Mesendoderm (in vitro differentiated cells): ENCODE data around the gene PMEPA1.

Experiments
- DNase-seq: peaks from one replicate; pipeline ENCODE4 v3.0.0; 2013
- H2AK5ac ChIP-seq: 2 replicates; pipeline ENCODE4 v1.6.1; 2013; ENCODE audit warnings: low read length, inconsistent platforms
- H2BK120ac ChIP-seq: 2 replicates; pipeline ENCODE4 v1.6.1; 2013; ENCODE audit warnings: low read depth, mild to moderate bottlenecking, low read length, moderate library complexity, mixed read lengths
- H2BK15ac ChIP-seq: replicated peaks from 2 replicates; pipeline ENCODE4 v1.6.1; 2013; ENCODE audit warnings: low read depth, mild to moderate bottlenecking, moderate library complexity
- H2BK5ac ChIP-seq: 2 replicates; pipeline ENCODE4 v1.6.1; 2013; ENCODE audit warnings: low read length, inconsistent platforms
- H3K18ac ChIP-seq: 2 replicates; pipeline ENCODE4 v1.6.1; 2013; ENCODE audit warnings: mild to moderate bottlenecking, low read length, mixed read lengths
- H3K23ac ChIP-seq: one replicate; pipeline ENCODE4 v1.6.1; 2013; ENCODE audit warnings: low read length
- H3K27ac ChIP-seq: 2 replicates; pipeline ENCODE4 v1.5.1; 2013; ENCODE audit warnings: low read depth, mild to moderate bottlenecking, inconsistent platforms, low read length, moderate library complexity
- H3K27me3 ChIP-seq: 2 replicates; pipeline ENCODE4 v1.6.1; 2013; ENCODE audit warnings: low read length, control low read depth, mild to moderate bottlenecking, inconsistent platforms; ENCODE audit not compliant: insufficient read depth, poor library complexity
- H3K36me3 ChIP-seq: 2 replicates; pipeline ENCODE4 v1.6.1; 2013; ENCODE audit warnings: low read length, inconsistent platforms; ENCODE audit not compliant: control insufficient read depth, insufficient read depth
- H3K4ac ChIP-seq: one replicate; pipeline ENCODE4 v1.6.1; 2013; ENCODE audit warnings: low read depth, mild to moderate bottlenecking, low read length, moderate library complexity
- H3K4me1 ChIP-seq: 2 replicates; pipeline ENCODE4 v1.6.1; 2013; ENCODE audit warnings: low read depth, low read length, inconsistent platforms; ENCODE audit not compliant: control insufficient read depth
- H3K4me2 ChIP-seq: 2 replicates; pipeline ENCODE4 v1.6.1; 2013; ENCODE audit warnings: low read length
- H3K4me3 ChIP-seq: 2 replicates; pipeline ENCODE4 v1.5.1; 2013; ENCODE audit warnings: mild to moderate bottlenecking, low read length
- H3K56ac ChIP-seq: one replicate; pipeline ENCODE4 v1.6.1; 2013; ENCODE audit warnings: low read length
- H3K79me1 ChIP-seq: 2 replicates; pipeline ENCODE4 v1.6.1; 2013; ENCODE audit warnings: low read length, inconsistent platforms
- H3K79me2 ChIP-seq: 2 replicates; pipeline ENCODE4 v1.6.1; 2013; ENCODE audit warnings: mild to moderate bottlenecking, low read length; ENCODE audit not compliant: control insufficient read depth, insufficient read depth
- H3K9ac ChIP-seq: 2 replicates; pipeline ENCODE4 v1.6.1; 2013; ENCODE audit warnings: low read length, inconsistent platforms
- H4K5ac ChIP-seq: one replicate; pipeline ENCODE4 v1.6.1; 2013; ENCODE audit warnings: low read length
- H4K8ac ChIP-seq: one replicate; pipeline ENCODE4 v1.6.1; 2013; ENCODE audit warnings: low read depth, mild to moderate bottlenecking, control low read depth, low read length, moderate library complexity
- WGBS: extraction: QIAGEN DNeasy Blood & Tissue Kit; methylation state at CpG from one replicate; pipeline ENCODE4 v1.1.7; 2013; ENCODE audit warnings: low lambda C conversion rate, missing lambda C conversion rate; ENCODE audit not compliant: insufficient coverage; ENCODE audit errors: extremely low coverage; 5-methylcytosine and 5-hydroxymethylcytosine counted together

PMEPA1 gene

GRCh38 chr20:57605878-57606277 lies 103.9 kb downstream of the PMEPA1 start:
- H3K79me1 ChIP-seq = no peaks in the 10 kb centered on the region
- H3K4me1 ChIP-seq = no peaks in the 10 kb centered on the region
- no peak overlapping the region for H2BK5ac ChIP-seq
- H3K36me3 ChIP-seq = no peaks in the 10 kb centered on the region
- no peak overlapping the region for H2AK5ac ChIP-seq
- H3K4ac ChIP-seq = no peak overlapping the region
- no peaks in the 10 kb centered on the region for H3K79me2 ChIP-seq
- no peak overlapping the region for H3K56ac ChIP-seq
- H2BK120ac ChIP-seq = no peak overlapping the region
- no peak overlapping the region for H2BK15ac ChIP-seq
- DNase-seq = no peak
- no peak overlapping the region for H3K18ac ChIP-seq
- H3K9ac ChIP-seq = no peak overlapping the region
- H4K8ac ChIP-seq = no peak overlapping the region
- H3K4me3 ChIP-seq = no peak overlapping the region
- H3K23ac ChIP-seq = no peak overlapping the region
- no CpG with 5 or more reads among the region's 5 CpGs for WGBS
- H3K27ac ChIP-seq = no peak overlapping the region
- no peak overlapping the region for H3K4me2 ChIP-seq
- no peak overlapping the region for H4K5ac ChIP-seq
- no peaks in the 10 kb centered on the region for H3K27me3 ChIP-seq

- Histone ChIP-seq H2AK5ac (no peak overlapping the region), H3K4me1 (no peaks in the 10 kb centered on the region), H3K79me2 (no peaks in the 10 kb centered on the region), H3K4me3 (no peak overlapping the region), H3K56ac (no peak overlapping the region), H3K27ac (no peak overlapping the region), H2BK120ac (no peak overlapping the region), H3K23ac (no peak overlapping the region), H3K4me2 (no peak overlapping the region), H2BK15ac (no peak overlapping the region), H3K18ac (no peak overlapping the region), H4K5ac (no peak overlapping the region), H2BK5ac (no peak overlapping the region), H3K27me3 (no peaks in the 10 kb centered on the region), H3K36me3 (no peaks in the 10 kb centered on the region), H3K79me1 (no peaks in the 10 kb centered on the region), H4K8ac (no peak overlapping the region), H3K9ac (no peak overlapping the region), H3K4ac (no peak overlapping the region)
- no CpG with 5 or more reads among the region's 5 CpGs for WGBS
- no peak for DNase-seq
Observed at GRCh38 chr20:57605045-57605444, 104.8 kb downstream of the PMEPA1 start.

- Histone ChIP-seq H3K18ac (no peak overlapping the region), H2AK5ac (no peak overlapping the region), H3K79me1 (no peaks in the 10 kb centered on the region), H4K8ac (no peak overlapping the region), H3K36me3 (no peaks in the 10 kb centered on the region), H3K23ac (no peak overlapping the region), H2BK15ac (no peak overlapping the region), H3K27ac (no peak overlapping the region), H3K4ac (no peak overlapping the region), H3K27me3 (no peaks in the 10 kb centered on the region), H3K4me2 (no peak overlapping the region), H3K4me3 (no peak overlapping the region), H2BK120ac (no peak overlapping the region), H3K79me2 (no peaks in the 10 kb centered on the region), H3K4me1 (no peaks in the 10 kb centered on the region), H4K5ac (no peak overlapping the region), H2BK5ac (no peak overlapping the region), H3K9ac (no peak overlapping the region), H3K56ac (no peak overlapping the region)
- WGBS = no CpG with 5 or more reads among the region's 10 CpGs
- DNase-seq = no peak
Observed at GRCh38 chr20:57603120-57603519, 106.7 kb downstream of the PMEPA1 start.

GRCh38 chr20:57601737-57602136 lies 108.1 kb downstream of the PMEPA1 start:
- Histone ChIP-seq H3K4me2 (no peak overlapping the region), H3K4ac (no peak overlapping the region), H3K27me3 (no peaks in the 10 kb centered on the region), H3K79me2 (no peaks in the 10 kb centered on the region), H3K36me3 (no peaks in the 10 kb centered on the region), H2AK5ac (no peak overlapping the region), H3K4me1 (no peaks in the 10 kb centered on the region), H3K56ac (no peak overlapping the region), H3K79me1 (no peaks in the 10 kb centered on the region), H4K8ac (no peak overlapping the region), H3K23ac (no peak overlapping the region), H2BK5ac (no peak overlapping the region), H2BK120ac (no peak overlapping the region), H2BK15ac (no peak overlapping the region), H3K18ac (no peak overlapping the region), H4K5ac (no peak overlapping the region), H3K27ac (no peak overlapping the region), H3K4me3 (no peak overlapping the region), H3K9ac (no peak overlapping the region)
- no CpG with 5 or more reads among the region's 5 CpGs for WGBS
- no peak for DNase-seq

DNA sequence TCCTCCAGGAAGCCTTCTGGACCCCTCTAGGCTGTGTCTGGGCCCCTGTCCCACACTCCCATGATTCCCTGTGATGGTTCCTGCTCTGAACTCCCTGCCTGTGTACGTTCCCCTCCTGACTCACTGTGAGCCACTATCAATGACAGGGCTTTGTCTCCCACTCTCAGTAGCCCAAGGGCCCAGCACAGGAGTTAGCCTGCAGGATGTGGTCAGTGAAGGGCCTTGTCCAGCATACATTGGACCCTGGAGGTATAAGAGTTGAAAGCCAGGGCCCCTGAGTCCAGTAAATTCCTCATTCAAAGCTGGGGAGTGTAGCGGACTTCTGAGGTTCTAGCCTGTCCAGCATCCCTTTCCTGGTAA lies 108.6 kb downstream of the PMEPA1 start:
- WGBS = no CpG with 5 or more reads among the region's 2 CpGs
- H2BK15ac ChIP-seq = no peak overlapping the region
- no peak overlapping the region for H3K18ac ChIP-seq
- H3K4me3 ChIP-seq = no peak overlapping the region
- H3K4me1 ChIP-seq = no peaks in the 10 kb centered on the region
- no peak overlapping the region for H3K23ac ChIP-seq
- H3K56ac ChIP-seq = no peak overlapping the region
- H3K36me3 ChIP-seq = no peaks in the 10 kb centered on the region
- H4K5ac ChIP-seq = no peak overlapping the region
- H2AK5ac ChIP-seq = no peak overlapping the region
- no peak overlapping the region for H2BK120ac ChIP-seq
- no peak overlapping the region for H3K9ac ChIP-seq
- H2BK5ac ChIP-seq = no peak overlapping the region
- no peak overlapping the region for H3K4me2 ChIP-seq
- H3K79me2 ChIP-seq = no peaks in the 10 kb centered on the region
- H3K79me1 ChIP-seq = no peaks in the 10 kb centered on the region
- DNase-seq = no peak
- no peak overlapping the region for H4K8ac ChIP-seq
- no peak overlapping the region for H3K27ac ChIP-seq
- H3K4ac ChIP-seq = no peak overlapping the region
- no peaks in the 10 kb centered on the region for H3K27me3 ChIP-seq

- no CpG with 5 or more reads among the region's 13 CpGs for WGBS
- Histone ChIP-seq H2BK120ac (no peak overlapping the region), H3K18ac (no peak overlapping the region), H3K9ac (no peak overlapping the region), H3K4me2 (no peak overlapping the region), H3K27me3 (no peaks in the 10 kb centered on the region), H3K23ac (no peak overlapping the region), H2AK5ac (no peak overlapping the region), H4K5ac (no peak overlapping the region), H3K36me3 (no peaks in the 10 kb centered on the region), H3K4me3 (no peak overlapping the region), H3K56ac (no peak overlapping the region), H3K79me2 (no peaks in the 10 kb centered on the region), H3K27ac (no peak overlapping the region), H4K8ac (no peak overlapping the region), H2BK5ac (no peak overlapping the region), H3K79me1 (no peaks in the 10 kb centered on the region), H2BK15ac (no peak overlapping the region), H3K4me1 (no peaks in the 10 kb centered on the region), H3K4ac (no peak overlapping the region)
- no peak for DNase-seq
Observed at GRCh38 chr20:57600320-57601210, 109.2 kb downstream of the PMEPA1 start.
